ENCODE measurements around the gene SORCS2. TPM values are rescaled to one million over a fixed set of nuclear protein-coding genes. Genes with fewer than 3 reads are reported as not detected.

The SORCS2 gene
- total RNA-seq, 1 donor from 2014 or later, result 10.9 TPM

DNA sequence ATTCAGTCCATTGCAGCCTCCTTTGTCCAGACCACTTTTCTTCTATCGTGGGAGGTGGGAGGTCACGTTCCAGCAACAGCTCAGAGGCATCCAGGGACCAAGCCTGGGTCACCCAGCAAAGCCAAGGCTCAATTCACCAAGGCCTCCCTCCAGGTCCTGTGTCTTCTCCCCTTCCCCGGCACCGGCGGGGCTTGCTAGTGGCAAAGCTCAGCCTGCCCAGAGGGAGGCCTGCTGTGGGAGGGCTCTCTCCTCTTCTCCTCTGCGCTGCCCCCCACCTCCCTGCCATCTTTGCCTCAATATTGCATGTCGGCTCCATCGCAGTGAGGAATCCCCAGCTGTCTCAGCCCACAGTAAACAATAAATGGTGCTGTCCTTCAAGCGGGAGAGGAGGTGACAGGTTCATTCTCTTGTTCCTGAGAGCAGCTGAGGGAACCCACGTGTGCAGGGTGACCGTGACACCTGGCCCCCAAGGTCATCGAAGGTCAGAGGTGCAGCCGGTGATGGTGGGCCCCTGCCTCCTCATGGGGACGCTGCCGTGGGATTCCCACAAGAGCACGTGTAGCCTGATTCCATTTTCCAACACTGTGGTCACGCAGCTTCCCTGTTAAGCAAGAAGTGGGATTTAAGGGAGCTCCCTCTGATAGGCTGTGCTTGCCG, 353.9 kb downstream of the SORCS2 start:
- DNase-seq (ENCODE audit: low spot score), result peak; percentile 59
- Mint-ChIP-seq H3K9me3 (ENCODE audit: low read depth) (peaks cover 7% of the 10 kb centered on the region), H3K36me3 (ENCODE audit: low read depth) (peaks cover 1% of the 10 kb centered on the region), H3K27me3 (ENCODE audit: low read depth) (peaks cover 5% of the 10 kb centered on the region), H3K27ac (ENCODE audit: unreplicated experiment) (no peak overlapping the region), H3K4me3 (ENCODE audit: unreplicated experiment) (no peak overlapping the region), H3K4me1 (ENCODE audit: low read depth) (peaks cover 15% of the 10 kb centered on the region)
- TF ChIP-seq, protein P1, sequence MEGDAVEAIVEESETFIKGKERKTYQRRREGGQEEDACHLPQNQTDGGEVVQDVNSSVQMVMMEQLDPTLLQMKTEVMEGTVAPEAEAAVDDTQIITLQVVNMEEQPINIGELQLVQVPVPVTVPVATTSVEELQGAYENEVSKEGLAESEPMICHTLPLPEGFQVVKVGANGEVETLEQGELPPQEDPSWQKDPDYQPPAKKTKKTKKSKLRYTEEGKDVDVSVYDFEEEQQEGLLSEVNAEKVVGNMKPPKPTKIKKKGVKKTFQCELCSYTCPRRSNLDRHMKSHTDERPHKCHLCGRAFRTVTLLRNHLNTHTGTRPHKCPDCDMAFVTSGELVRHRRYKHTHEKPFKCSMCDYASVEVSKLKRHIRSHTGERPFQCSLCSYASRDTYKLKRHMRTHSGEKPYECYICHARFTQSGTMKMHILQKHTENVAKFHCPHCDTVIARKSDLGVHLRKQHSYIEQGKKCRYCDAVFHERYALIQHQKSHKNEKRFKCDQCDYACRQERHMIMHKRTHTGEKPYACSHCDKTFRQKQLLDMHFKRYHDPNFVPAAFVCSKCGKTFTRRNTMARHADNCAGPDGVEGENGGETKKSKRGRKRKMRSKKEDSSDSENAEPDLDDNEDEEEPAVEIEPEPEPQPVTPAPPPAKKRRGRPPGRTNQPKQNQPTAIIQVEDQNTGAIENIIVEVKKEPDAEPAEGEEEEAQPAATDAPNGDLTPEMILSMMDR (IDR thresholded peaks at IDR 0.05), result no peak

DNA sequence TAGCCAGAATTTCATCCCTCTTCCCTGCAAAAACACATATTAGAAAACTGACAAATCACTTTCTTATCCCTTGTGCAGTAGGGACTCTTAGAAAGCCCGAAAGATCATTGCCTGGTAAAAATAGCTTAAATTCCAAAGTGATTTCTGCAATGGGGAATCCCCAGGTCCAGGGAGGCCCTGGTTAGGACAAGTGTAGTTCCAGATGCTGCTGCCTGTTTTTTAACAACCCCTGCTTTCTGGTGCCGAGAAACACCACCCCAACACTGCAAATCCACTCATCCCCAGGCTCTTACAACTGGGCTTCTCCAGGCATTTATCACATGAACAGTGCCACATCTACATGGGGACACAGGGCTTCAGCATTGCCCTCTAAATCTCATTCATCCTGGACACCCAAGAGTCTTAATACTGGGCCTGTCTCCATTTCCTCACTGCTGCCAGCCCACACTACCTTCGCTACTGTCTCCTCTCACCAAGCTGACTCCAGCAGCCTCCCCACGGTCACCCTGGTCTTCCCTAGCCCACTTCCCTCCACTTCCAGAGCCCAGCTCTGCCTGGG, 354.6 kb downstream of the SORCS2 start:
- TF ChIP-seq, protein P1 (IDR thresholded peaks at IDR 0.05), result no peak
- H3K4me1 Mint-ChIP-seq (ENCODE audit: low read depth), result peaks cover 15% of the 10 kb centered on the region
- H3K27ac Mint-ChIP-seq (ENCODE audit: unreplicated experiment), result peak overlapping the region; percentile 37
- H3K27me3 Mint-ChIP-seq (ENCODE audit: low read depth), result peaks cover 5% of the 10 kb centered on the region
- peaks cover 1% of the 10 kb centered on the region for H3K36me3 Mint-ChIP-seq (ENCODE audit: low read depth)
- H3K4me3 Mint-ChIP-seq (ENCODE audit: unreplicated experiment), result no peak overlapping the region
- no peak for DNase-seq (ENCODE audit: low spot score)
- peaks cover 7% of the 10 kb centered on the region for H3K9me3 Mint-ChIP-seq (ENCODE audit: low read depth)

DNA sequence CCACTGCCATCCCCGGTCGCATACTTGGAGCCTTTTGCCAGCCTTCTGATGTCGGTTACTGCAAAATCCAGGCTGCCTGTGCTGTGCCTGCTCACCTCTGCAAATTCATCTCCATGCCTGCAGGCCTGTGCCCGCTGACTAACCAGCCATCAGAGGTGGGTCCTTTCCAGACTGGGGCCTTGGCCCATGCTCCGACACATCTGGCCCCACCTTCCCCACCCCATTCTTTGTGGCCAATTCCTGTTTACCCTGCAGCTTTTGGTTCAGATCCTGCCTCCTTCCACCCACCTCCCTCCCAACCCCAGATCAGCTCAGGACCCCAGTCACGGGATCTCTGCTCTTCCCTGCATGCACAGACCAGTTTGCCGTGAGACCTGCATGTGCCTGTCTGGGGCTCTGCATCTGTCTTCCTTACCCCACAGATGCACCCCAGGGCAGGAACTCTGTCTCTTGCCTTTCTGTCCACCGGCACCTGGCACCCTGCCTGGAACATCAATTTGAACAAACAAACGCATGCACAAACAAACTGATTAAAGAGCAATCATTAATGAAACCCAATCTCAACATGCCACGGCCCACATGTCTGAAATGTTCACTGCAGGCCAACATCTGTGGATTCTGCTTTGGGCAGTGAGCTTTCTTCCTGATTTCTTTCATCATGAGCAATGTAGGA, 355.2 kb downstream of the SORCS2 start:
- Mint-ChIP-seq H3K36me3 (ENCODE audit: low read depth) (peaks cover 1% of the 10 kb centered on the region), H3K27me3 (ENCODE audit: low read depth) (peaks cover 5% of the 10 kb centered on the region), H3K4me3 (ENCODE audit: unreplicated experiment) (no peak overlapping the region), H3K4me1 (ENCODE audit: low read depth) (peaks cover 15% of the 10 kb centered on the region), H3K9me3 (ENCODE audit: low read depth) (peaks cover 7% of the 10 kb centered on the region), H3K27ac (ENCODE audit: unreplicated experiment) (peak overlapping the region; percentile 37)
- TF ChIP-seq, protein P1 (IDR thresholded peaks at IDR 0.05), result no peak
- DNase-seq (ENCODE audit: low spot score), result peak; percentile 59

DNA sequence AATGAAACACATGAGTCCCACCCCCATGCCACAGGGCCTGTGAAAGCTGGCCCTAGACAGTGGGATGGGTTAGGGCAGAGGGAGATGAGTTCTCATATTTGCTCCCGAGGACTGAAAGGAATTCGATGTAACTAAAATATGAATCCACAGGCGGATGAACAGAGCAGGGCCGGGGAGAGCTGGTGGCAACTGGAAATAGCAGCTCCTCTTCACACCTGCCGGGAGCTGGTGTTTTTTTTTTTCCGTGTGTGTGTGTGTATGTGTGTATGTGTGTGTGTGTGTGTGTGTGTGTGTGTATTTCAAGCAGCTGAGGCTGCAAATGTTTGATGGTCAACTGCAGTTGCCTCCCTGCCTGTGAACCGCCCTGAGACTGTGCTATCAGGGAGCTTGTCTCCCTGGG, 357.5 kb downstream of the SORCS2 start:
- Mint-ChIP-seq H3K27ac (ENCODE audit: unreplicated experiment) (no peak overlapping the region), H3K36me3 (ENCODE audit: low read depth) (peaks cover 10% of the 10 kb centered on the region), H3K9me3 (ENCODE audit: low read depth) (peaks cover 27% of the 10 kb centered on the region), H3K4me3 (ENCODE audit: unreplicated experiment) (no peak overlapping the region), H3K27me3 (ENCODE audit: low read depth) (peaks cover 9% of the 10 kb centered on the region), H3K4me1 (ENCODE audit: low read depth) (peaks cover 15% of the 10 kb centered on the region)
- peak; percentile 32 for DNase-seq (ENCODE audit: low spot score)
- TF ChIP-seq, protein P1 (IDR thresholded peaks at IDR 0.05), result no peak

DNA sequence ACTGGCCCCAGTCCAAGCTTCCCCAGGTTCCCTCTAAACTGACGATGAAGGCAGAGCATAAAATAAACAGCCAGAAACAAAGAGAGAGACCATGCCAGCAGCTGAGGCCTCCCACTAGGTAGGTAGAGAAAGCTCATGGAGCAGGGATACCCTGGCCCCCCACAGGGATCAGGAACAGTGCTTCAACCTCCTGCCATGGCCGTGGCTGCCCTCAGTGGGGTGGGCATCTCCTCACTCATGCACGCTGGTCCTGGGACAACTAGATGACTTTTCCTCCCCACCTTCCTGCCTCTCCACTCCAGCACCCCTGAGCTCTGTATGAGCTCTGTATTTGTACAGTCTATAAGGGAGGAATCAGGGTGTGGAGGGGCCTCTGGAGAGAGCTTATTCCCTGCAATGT, 360.1 kb downstream of the SORCS2 start:
- peaks cover 10% of the 10 kb centered on the region for H3K36me3 Mint-ChIP-seq (ENCODE audit: low read depth)
- peaks cover 7% of the 10 kb centered on the region for H3K4me1 Mint-ChIP-seq (ENCODE audit: low read depth)
- TF ChIP-seq, protein P1 (IDR thresholded peaks at IDR 0.05), result no peak
- H3K4me3 Mint-ChIP-seq (ENCODE audit: unreplicated experiment), result no peak overlapping the region
- no peak overlapping the region for H3K27ac Mint-ChIP-seq (ENCODE audit: unreplicated experiment)
- peaks cover 9% of the 10 kb centered on the region for H3K27me3 Mint-ChIP-seq (ENCODE audit: low read depth)
- DNase-seq (ENCODE audit: low spot score), result peak; percentile 49
- H3K9me3 Mint-ChIP-seq (ENCODE audit: low read depth), result peaks cover 34% of the 10 kb centered on the region

All from chondrocyte (in vitro differentiated cells).